Measurements from ENCODE around the gene TAF1C.
"Not testable (repeated sequence)": the region's sequence is repeated elsewhere in the genome, so short reads cannot be mapped to it uniquely, and the experiment has no call there.

- not testable (repeated sequence) for TF ChIP-seq EZH2 (IDR thresholded peaks at IDR 0.05; ENCODE audit: low read depth, low read length, severe bottlenecking); CTCF (IDR thresholded peaks at IDR 0.05; ENCODE audit: control extremely low read depth in 1 of 3, insufficient read depth in 1 of 3, low read depth in 1 of 3, low read length in 3 of 3)
Observed at GRCh38 chr16:84204551-84204950, 17.7 kb upstream of the TAF1C start.
